GM13977 (cell line): ENCODE data around the gene RIPK4.
"Not testable (repeated sequence)": the region's sequence is repeated elsewhere in the genome, so short reads cannot be mapped to it uniquely, and the experiment has no call there.

Experiments used
- DNase-seq: peaks from one replicate; pipeline ENCODE4 v3.0.0; 2012; ENCODE audit warnings: low spot score
- CTCF ChIP-seq: IDR thresholded peaks from 2 replicates; pipeline ENCODE4 v1.5.1; 2012; ENCODE audit warnings: mild to moderate bottlenecking, control low read depth; ENCODE audit not compliant: insufficient read depth; ENCODE audit errors: extremely low read depth, missing control alignments
- in situ Hi-C: fragments of 300-500 bp; cut with MboI; formaldehyde crosslinking; loops from one replicate; pipeline ENCODE4 v1.12.0; 2022; ENCODE audit warnings: low sequenced_read_pairs, low pct_unique_long_range_greater_than_20kb, mixed read lengths, inconsistent platforms; ENCODE audit not compliant: unreplicated experiment

RIPK4 gene

GRCh38 chr21:41729701-41730366 is 37.0 kb downstream of the RIPK4 start:
- no peak for TF ChIP-seq CTCF
- no peak for DNase-seq
- in situ Hi-C loops, result no loop called here

GRCh38 chr21:41727784-41728763 is 38.8 kb downstream of the RIPK4 start:
- no peak for DNase-seq
- in situ Hi-C loops, result no loop called here
- no peak for TF ChIP-seq CTCF

GRCh38 chr21:41726970-41727783 is 39.7 kb downstream of the RIPK4 start:
- in situ Hi-C loops, result no loop called here
- no peak for TF ChIP-seq CTCF

GRCh38 chr21:41726630-41726969 is 40.3 kb downstream of the RIPK4 start:
- TF ChIP-seq CTCF, result no peak
- in situ Hi-C loops, result no loop called here
- no peak for DNase-seq

More at GRCh38 chr21:41726970-41727783, 39.7 kb downstream of the RIPK4 start:
- DNase-seq, result no peak

- in situ Hi-C loops, result no loop called here
- TF ChIP-seq CTCF, result no peak
Measured at GRCh38 chr21:41726058-41726558, 40.7 kb downstream of the RIPK4 start.

GRCh38 chr21:41725421-41726031 is 41.3 kb downstream of the RIPK4 start:
- no peak for DNase-seq
- in situ Hi-C loops, result no loop called here
- no peak for TF ChIP-seq CTCF

More at GRCh38 chr21:41726058-41726558, 40.7 kb downstream of the RIPK4 start:
- no peak for DNase-seq

GRCh38 chr21:41723835-41724234 is 43.0 kb downstream of the RIPK4 start:
- in situ Hi-C loops, DNase-seq: not testable (repeated sequence)
